NCI-H146 treated with DMSO at 0.1 percent for 48 hours (cell line): Measurements from ENCODE around the gene ROR1.
"Not testable (repeated sequence)": the region's sequence is repeated elsewhere in the genome, so short reads cannot be mapped to it uniquely, and the experiment has no call there.

Experiments used
- DNase-seq: peaks from one replicate; lab custom pipeline; 2025; ENCODE audit not compliant: unreplicated experiment; lab: John Stamatoyannopoulos, UW

The ROR1 gene

GRCh38 chr1:63821091-63822005 lies 47.5 kb downstream of the ROR1 start:
- no peak for DNase-seq

GRCh38 chr1:63822540-63822939 lies 48.7 kb downstream of the ROR1 start:
- no peak for DNase-seq

- DNase-seq = no peak
Measured at GRCh38 chr1:63824451-63824850, 50.6 kb downstream of the ROR1 start.

- no peak for DNase-seq
Measured at GRCh38 chr1:63825111-63825510, 51.3 kb downstream of the ROR1 start.

- not testable (repeated sequence) for DNase-seq
Measured at GRCh38 chr1:63826246-63826861, 52.5 kb downstream of the ROR1 start.

GRCh38 chr1:63827411-63828321 lies 53.8 kb downstream of the ROR1 start:
- no peak for DNase-seq

GRCh38 chr1:63828322-63829044 lies 54.7 kb downstream of the ROR1 start:
- no peak for DNase-seq

GRCh38 chr1:63829349-63830327 lies 55.8 kb downstream of the ROR1 start:
- DNase-seq = no peak

- DNase-seq = no peak
Measured at GRCh38 chr1:63831409-63831808, 57.6 kb downstream of the ROR1 start.

GRCh38 chr1:63833363-63834119 lies 59.7 kb downstream of the ROR1 start:
- no peak for DNase-seq

GRCh38 chr1:63835128-63835527 lies 61.3 kb downstream of the ROR1 start:
- no peak for DNase-seq

GRCh38 chr1:63836374-63836773 lies 62.6 kb downstream of the ROR1 start:
- DNase-seq = no peak

GRCh38 chr1:63836830-63837229 lies 63.0 kb downstream of the ROR1 start:
- DNase-seq = no peak

- no peak for DNase-seq
Measured at GRCh38 chr1:63843010-63843409, 69.2 kb downstream of the ROR1 start.

GRCh38 chr1:63843884-63844283 lies 70.1 kb downstream of the ROR1 start:
- DNase-seq = no peak

- no peak for DNase-seq
Measured at GRCh38 chr1:63845346-63845745, 71.5 kb downstream of the ROR1 start.

GRCh38 chr1:63847308-63847910 lies 73.6 kb downstream of the ROR1 start:
- DNase-seq = no peak

- no peak for DNase-seq
Measured at GRCh38 chr1:63848733-63849132, 74.9 kb downstream of the ROR1 start.
